HG03558 (cell line): ENCODE measurements around the gene MDN1.
A peak's percentile ranks its signal among the peaks of the same experiment; 100 is the strongest.
"Not testable (repeated sequence)": the region's sequence is repeated elsewhere in the genome, so short reads cannot be mapped to it uniquely, and the experiment has no call there.

ENCODE experiments used
- ATAC-seq: cut with Tn5 transposase; IDR thresholded peaks from one replicate; pipeline ENCODE4 v1.9.1; 2021; ENCODE audit warnings: moderate number of reproducible peaks; ENCODE audit not compliant: unreplicated experiment; ENCODE audit errors: extremely low read depth

MDN1 gene, protein sequence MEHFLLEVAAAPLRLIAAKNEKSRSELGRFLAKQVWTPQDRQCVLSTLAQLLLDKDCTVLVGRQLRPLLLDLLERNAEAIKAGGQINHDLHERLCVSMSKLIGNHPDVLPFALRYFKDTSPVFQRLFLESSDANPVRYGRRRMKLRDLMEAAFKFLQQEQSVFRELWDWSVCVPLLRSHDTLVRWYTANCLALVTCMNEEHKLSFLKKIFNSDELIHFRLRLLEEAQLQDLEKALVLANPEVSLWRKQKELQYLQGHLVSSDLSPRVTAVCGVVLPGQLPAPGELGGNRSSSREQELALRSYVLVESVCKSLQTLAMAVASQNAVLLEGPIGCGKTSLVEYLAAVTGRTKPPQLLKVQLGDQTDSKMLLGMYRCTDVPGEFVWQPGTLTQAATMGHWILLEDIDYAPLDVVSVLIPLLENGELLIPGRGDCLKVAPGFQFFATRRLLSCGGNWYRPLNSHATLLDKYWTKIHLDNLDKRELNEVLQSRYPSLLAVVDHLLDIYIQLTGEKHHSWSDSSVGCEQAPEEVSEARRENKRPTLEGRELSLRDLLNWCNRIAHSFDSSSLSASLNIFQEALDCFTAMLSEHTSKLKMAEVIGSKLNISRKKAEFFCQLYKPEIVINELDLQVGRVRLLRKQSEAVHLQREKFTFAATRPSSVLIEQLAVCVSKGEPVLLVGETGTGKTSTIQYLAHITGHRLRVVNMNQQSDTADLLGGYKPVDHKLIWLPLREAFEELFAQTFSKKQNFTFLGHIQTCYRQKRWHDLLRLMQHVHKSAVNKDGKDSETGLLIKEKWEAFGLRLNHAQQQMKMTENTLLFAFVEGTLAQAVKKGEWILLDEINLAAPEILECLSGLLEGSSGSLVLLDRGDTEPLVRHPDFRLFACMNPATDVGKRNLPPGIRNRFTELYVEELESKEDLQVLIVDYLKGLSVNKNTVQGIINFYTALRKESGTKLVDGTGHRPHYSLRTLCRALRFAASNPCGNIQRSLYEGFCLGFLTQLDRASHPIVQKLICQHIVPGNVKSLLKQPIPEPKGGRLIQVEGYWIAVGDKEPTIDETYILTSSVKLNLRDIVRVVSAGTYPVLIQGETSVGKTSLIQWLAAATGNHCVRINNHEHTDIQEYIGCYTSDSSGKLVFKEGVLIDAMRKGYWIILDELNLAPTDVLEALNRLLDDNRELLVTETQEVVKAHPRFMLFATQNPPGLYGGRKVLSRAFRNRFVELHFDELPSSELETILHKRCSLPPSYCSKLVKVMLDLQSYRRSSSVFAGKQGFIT (N-terminal part only)

DNA sequence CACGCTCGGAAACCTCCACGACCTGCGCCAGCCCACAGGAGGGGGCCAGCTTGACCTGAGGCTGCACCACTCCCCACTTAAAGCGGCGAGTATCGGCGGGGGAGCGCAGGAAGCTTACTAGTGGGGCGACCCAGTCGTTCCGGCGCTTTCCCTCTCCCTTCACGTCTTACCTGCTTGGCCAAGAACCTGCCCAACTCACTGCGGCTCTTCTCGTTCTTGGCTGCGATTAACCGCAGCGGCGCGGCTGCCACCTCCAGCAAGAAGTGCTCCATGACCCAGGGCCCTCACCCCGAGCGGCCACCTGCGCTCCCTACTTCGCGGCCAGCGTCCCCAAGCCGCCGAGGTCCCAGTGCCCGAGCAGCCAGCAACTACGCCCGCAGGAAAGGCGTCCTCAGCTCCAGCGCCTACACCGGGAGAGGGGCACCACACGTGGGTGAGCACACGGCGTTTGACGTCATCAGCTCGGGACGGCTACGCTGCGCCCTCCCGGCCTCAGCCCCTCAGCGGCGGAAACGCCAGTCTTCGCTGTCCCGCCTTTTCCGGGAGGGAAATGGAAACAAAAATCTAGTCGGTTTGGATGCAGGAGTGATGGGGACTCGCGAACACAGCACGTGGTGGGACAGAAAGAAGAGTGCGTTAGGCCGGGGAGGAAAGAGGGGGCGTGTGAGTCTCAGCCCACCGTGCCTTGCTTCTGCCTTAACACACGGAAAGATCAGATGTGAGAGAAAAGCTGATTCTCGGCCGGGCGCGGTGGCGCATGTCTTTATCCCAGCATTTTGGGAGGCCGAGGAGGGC, at the start of gene MDN1:
Gene MDN1 (minus strand): TSS at position 459 of the 795 bp plus-strand sequence. CDS start 187 bp downstream, at position 272.
- ATAC-seq = peak; percentile 93

- no peak for ATAC-seq
Measured at GRCh38 chr6:89866024-89866678, 46.6 kb upstream of the MDN1 start.

GRCh38 chr6:89862698-89863097, 43.1 kb upstream of the MDN1 start:
- no peak for ATAC-seq

DNA sequence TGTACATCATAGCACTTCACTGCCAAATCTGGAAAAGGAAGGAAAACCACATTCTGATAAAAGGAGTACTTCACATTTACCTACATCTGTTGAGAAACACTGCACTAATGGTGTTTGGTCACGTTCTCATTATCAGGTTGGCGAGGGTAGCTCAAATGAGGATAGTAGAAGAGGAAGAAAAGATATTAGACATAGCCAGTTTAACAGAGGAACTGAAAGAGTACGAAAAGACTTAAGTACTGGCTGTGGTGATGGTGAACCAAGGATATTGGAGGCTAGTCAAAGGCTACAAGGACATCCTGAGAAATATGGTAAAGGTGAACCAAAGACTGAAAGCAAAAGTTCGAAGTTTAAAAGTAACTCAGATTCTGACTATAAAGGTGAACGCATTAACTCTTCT, 42.7 kb upstream of the MDN1 start:
- ATAC-seq = peak; percentile 67

GRCh38 chr6:89859744-89860143, 40.1 kb upstream of the MDN1 start:
- ATAC-seq = peak; percentile 44

- ATAC-seq = no peak
Measured at GRCh38 chr6:89858041-89858440, 38.4 kb upstream of the MDN1 start.

GRCh38 chr6:89853068-89853467, 33.5 kb upstream of the MDN1 start:
- ATAC-seq = no peak

GRCh38 chr6:89847513-89847912, 27.9 kb upstream of the MDN1 start:
- ATAC-seq = not testable (repeated sequence)

- no peak for ATAC-seq
Measured at GRCh38 chr6:89843070-89843469, 23.5 kb upstream of the MDN1 start.

DNA sequence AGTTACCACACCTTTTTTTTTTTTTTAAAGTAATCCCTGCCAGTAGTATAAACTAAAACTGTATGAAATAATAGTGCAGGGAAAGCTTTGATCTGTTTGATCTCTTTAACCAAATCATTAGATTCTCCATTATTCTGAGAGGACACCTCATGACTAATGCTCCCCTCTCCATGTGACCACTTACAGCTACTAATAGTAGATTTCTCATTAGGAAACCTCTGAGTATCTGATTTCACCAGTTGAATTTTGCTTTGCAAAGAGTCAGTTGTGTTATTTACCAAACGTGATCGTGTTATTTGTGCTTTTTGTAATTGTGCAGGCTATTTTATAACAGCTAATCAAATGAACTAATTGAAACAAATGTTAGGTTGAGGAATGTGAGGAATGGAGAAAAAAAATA, 22.6 kb upstream of the MDN1 start:
- ATAC-seq = no peak

DNA sequence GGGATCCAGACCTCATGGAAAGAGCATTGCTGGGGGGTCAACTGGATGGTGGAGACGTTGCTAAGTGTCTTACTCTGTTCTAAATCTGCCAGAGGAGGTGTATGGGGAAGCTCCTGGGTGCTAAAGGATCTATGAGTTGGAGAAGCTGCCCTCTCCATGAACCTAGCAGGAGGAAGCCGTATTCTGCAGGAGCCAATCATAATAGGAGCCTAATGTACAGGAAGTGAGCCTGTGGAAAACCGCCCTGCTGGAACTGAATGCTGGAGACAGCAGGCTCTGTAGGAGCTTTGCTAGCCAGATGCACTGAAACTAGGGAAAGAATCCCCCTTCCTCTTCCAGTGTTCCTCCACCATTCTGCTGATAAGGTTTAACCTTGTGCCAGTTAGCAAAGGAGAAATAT, 20.9 kb upstream of the MDN1 start:
- ATAC-seq = no peak

GRCh38 chr6:89836639-89837222, 17.1 kb upstream of the MDN1 start:
- ATAC-seq = no peak

GRCh38 chr6:89834884-89835792, 15.5 kb upstream of the MDN1 start:
- peak; percentile 98 for ATAC-seq

DNA sequence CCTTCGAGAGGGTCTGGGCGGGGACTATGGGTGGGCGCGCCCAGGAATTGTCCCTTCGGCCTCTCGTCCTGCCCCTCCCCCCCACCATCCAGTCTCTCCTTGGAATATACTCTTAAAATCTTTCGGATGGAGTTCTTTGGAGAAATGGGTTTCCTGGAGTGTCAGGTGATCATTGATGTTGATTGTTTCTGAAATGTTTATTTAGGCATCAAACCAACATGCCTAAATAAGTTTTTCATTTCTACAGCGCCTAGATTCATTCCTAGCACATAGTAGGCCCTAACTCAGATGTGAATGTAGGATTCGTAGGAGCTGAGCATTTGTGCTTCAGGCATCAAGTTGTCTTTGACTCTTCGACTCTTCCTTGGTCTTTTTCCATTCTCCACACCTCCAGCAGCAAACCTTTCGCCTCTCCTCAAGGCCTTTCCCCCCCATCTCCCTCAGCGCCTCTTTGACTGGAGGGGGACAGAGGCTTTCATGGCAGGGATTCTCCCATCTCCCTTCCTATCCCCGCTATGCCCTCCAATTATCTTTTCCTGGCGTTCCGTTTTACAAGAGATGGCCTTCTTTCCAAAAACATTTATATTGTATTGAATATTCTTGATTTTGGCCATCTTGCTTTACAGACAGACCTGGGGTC, 10.7 kb upstream of the MDN1 start:
- ATAC-seq = no peak

DNA sequence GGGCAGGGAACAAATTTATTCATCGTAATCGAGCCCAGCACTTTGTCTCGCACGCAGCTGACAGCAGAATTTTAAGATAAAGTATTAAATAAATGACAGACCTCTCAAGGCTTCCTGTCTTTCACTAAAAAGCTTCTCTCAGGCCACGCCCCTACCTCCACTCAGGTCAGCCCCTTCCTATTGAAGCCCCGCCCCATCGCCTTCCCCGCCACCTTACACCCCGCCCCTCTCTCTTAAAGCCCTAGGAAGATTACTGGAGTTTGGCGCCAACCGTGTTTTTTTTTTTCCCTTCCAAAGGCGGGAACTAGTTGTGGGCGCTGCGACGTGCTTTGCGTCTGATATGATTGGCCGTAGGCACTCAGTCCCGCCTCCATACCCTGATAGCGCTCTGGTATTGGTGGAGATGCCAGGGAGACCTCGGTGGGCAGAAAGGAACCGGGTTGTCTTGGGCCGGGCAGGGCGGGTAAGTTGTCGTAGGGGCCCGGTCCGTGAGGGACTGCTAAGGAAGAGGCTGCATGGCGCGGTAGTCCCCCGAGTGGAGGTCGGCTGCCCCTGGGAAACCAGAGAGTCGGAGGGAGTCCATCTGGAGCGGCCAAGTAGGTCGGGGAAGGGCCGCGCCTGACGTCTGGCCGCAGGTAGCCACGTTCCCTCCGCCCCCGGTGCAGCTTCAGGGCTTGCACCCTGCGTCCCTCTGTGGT, 10.0 kb upstream of the MDN1 start, which contains the start of gene CASP8AP2:
Gene CASP8AP2 (plus strand): TSS at position 409 of the 698 bp plus-strand sequence.
- ATAC-seq = peak; percentile 95

DNA sequence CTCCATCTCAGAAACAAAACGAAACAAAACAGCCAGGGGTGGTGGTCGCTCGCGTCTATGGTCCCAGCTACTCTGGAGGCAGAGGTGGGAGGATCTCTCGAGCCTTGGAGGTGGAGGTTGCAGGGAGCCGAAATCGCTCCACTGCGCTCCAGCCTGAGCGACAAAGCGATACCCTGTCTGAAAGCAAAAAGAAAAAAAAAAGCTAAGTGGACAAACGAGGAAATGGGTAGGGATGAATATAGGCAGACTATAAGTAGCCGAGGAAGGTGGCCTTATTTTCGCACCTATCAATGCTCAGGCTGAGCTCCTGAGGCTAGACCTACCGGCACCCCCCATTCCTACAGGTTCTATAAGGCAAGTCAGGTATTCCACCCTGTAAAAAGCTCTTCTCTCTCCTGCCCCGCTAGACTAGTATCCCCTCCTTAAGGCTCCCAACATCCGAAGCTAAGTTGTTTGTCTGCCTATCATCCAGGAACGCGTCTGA, 9.4 kb upstream of the MDN1 start:
- peak; percentile 16 for ATAC-seq
